Activated naive CD8-positive, alpha-beta T cell treated with anti-CD3 and anti-CD28 coated beads, Interleukin-2, amount 10 ng/mL, durations not matched to agents 7 days and 5 days (primary cell): Measurements from ENCODE around the gene LYPD4. TPM values are rescaled to one million over a fixed set of nuclear protein-coding genes. Genes with fewer than 3 reads are reported as not detected.
"Not testable (repeated sequence)": the region's sequence is repeated elsewhere in the genome, so short reads cannot be mapped to it uniquely, and the experiment has no call there.

ENCODE experiments used
- ATAC-seq: fragments of 150-1000 bp; cut with Tn5 transposase; one replicate; pipeline ENCODE4 v1.10.0; 2021; ENCODE audit warnings: low read depth, moderate library complexity
- POLR2A ChIA-PET: fragments of 350-600 bp; sonication (Branson Sonifier 250); formaldehyde crosslinking; loops from one replicate; lab custom pipeline; 2021; ENCODE audit warnings: antibody characterized with exemption; lab: Charles Lee
- DNase-seq: peaks from one replicate; pipeline ENCODE4 v3.0.0; 2021
- H3K27ac Mint-ChIP-seq: one replicate; pipeline ENCODE4 v1.8.0; 2022; ENCODE audit warnings: mild to moderate bottlenecking, mixed read lengths
- H3K27me3 Mint-ChIP-seq: one replicate; pipeline ENCODE4 v1.8.0; 2022; ENCODE audit warnings: mild to moderate bottlenecking, moderate library complexity, mixed read lengths
- H3K36me3 Mint-ChIP-seq: one replicate; pipeline ENCODE4 v1.8.0; 2021; ENCODE audit warnings: mild to moderate bottlenecking, mixed read lengths
- H3K4me1 Mint-ChIP-seq: one replicate; pipeline ENCODE4 v1.8.0; 2021; ENCODE audit warnings: mixed read lengths
- H3K4me3 Mint-ChIP-seq: one replicate; pipeline ENCODE4 v1.8.0; 2022; ENCODE audit warnings: mild to moderate bottlenecking, moderate library complexity, mixed read lengths
- H3K9me3 Mint-ChIP-seq: one replicate; pipeline ENCODE4 v1.8.0; 2021; ENCODE audit warnings: mixed read lengths
- total RNA-seq, 2 experiments: library from RNA; stranded (reverse); gene quantifications; one replicate each; pipeline ENCODE4 v1.2.3, GENCODE V29; 2021

LYPD4 gene
- total RNA-seq, 2 experiments from 2014 or later = not detected

- Mint-ChIP-seq H3K36me3 (peaks cover 27% of the 10 kb centered on the region), H3K4me1 (peaks cover 49% of the 10 kb centered on the region), H3K9me3 (no peaks in the 10 kb centered on the region), H3K27ac (peak within 1 kb of the TSS; percentile 97), H3K27me3 (no peaks in the 10 kb centered on the region), H3K4me3 (peak within 1 kb of the TSS; percentile 97)
- ATAC-seq (no peak), DNase-seq (peak; percentile 82)
- POLR2A ChIA-PET = interaction anchor here (0.9 to 12.0 kb wide), 10 partner anchors 9 to 63 kb away, joined by 3 to 314 read pairs (median 6); partner anchors contain the start of genes CD79A and RPS19
These were observed 38.3 kb upstream of the LYPD4 start, which contains the start of gene ARHGEF1 for GRCh38 chr19:41882568-41883462. Gene ARHGEF1 (plus strand): TSS chr19:41883184. CDS start chr19:41888083, 4,899 bp downstream.

- H3K36me3 Mint-ChIP-seq = peaks cover 14% of the 10 kb centered on the region
- ATAC-seq (no peak), DNase-seq (no peak)
- no peak overlapping the region for H3K4me3 Mint-ChIP-seq
- H3K9me3 Mint-ChIP-seq = no peaks in the 10 kb centered on the region
- no peaks in the 10 kb centered on the region for H3K27me3 Mint-ChIP-seq
- POLR2A ChIA-PET = no interaction called here
- peaks cover 56% of the 10 kb centered on the region for H3K4me1 Mint-ChIP-seq
- H3K27ac Mint-ChIP-seq = peak overlapping the region; percentile 77
These were observed 35.8 kb upstream of the LYPD4 start for GRCh38 chr19:41880329-41880708.

DNA sequence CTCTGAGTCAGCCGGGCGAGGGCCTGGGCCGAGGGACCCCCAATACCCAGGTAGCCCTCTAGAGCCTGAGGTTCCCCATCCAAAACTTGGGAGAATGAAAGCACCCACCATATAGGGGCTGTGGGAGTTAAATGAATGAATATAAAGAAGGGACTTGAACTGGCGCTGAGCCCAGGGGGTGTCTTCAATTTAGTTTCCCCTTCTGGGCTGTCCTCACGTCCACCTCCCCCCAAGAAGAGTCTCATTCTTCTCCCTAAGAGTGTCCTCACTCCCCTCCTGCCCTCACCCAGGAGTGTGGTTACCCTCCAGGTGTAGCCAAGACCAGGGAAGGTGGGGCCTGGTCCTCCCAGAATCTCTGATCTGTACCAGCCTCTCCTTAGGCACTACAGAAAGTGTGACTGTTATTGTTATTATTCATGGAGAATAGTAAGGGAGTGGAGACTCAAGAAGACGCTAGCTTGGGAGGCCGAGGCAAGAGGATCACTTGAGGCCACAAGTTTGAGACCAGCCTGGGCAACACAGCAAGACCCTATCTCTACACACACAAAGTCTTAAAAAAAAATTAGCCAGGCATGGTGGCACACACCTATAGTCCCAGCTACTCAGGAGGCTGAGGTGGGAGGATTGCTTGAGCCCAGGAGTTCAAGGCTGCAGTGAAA lies 35.3 kb upstream of the LYPD4 start:
- POLR2A ChIA-PET = no interaction called here
- no peaks in the 10 kb centered on the region for H3K27me3 Mint-ChIP-seq
- ATAC-seq (no peak), DNase-seq (no peak)
- peaks cover 54% of the 10 kb centered on the region for H3K4me1 Mint-ChIP-seq
- H3K4me3 Mint-ChIP-seq = no peak overlapping the region
- peaks cover 10% of the 10 kb centered on the region for H3K36me3 Mint-ChIP-seq
- H3K27ac Mint-ChIP-seq = peak overlapping the region; percentile 77
- H3K9me3 Mint-ChIP-seq = no peaks in the 10 kb centered on the region

- peaks cover 54% of the 10 kb centered on the region for H3K4me1 Mint-ChIP-seq
These were observed 34.6 kb upstream of the LYPD4 start for GRCh38 chr19:41879080-41879479.

GRCh38 chr19:41877916-41878905 lies 33.7 kb upstream of the LYPD4 start:
- H3K4me3 Mint-ChIP-seq = peak overlapping the region; percentile 76
- H3K27ac Mint-ChIP-seq = peak overlapping the region; percentile 98
- H3K36me3 Mint-ChIP-seq = peaks cover 4% of the 10 kb centered on the region
- no peak for ATAC-seq
- DNase-seq = no peak
- no peaks in the 10 kb centered on the region for H3K9me3 Mint-ChIP-seq
- peaks cover 56% of the 10 kb centered on the region for H3K4me1 Mint-ChIP-seq
- POLR2A ChIA-PET = interaction anchor here (0.8 to 9.6 kb wide), 6 partner anchors 9 to 79 kb away, joined by 3 to 314 read pairs (median 5); partner anchors contain the start of genes ARHGEF1 and RPS19
- H3K27me3 Mint-ChIP-seq = no peaks in the 10 kb centered on the region

More at GRCh38 chr19:41879080-41879479, 34.6 kb upstream of the LYPD4 start:
- ATAC-seq = no peak
- Mint-ChIP-seq H3K36me3 (peaks cover 9% of the 10 kb centered on the region), H3K9me3 (no peaks in the 10 kb centered on the region), H3K27ac (no peak overlapping the region), H3K27me3 (no peaks in the 10 kb centered on the region), H3K4me3 (no peak overlapping the region)
- POLR2A ChIA-PET = interaction anchor here (1.5 to 9.6 kb wide), 2 partner anchors 8 to 66 kb away, joined by 4 to 314 read pairs; partner anchors contain the start of gene ARHGEF1
- no peak for DNase-seq

DNA sequence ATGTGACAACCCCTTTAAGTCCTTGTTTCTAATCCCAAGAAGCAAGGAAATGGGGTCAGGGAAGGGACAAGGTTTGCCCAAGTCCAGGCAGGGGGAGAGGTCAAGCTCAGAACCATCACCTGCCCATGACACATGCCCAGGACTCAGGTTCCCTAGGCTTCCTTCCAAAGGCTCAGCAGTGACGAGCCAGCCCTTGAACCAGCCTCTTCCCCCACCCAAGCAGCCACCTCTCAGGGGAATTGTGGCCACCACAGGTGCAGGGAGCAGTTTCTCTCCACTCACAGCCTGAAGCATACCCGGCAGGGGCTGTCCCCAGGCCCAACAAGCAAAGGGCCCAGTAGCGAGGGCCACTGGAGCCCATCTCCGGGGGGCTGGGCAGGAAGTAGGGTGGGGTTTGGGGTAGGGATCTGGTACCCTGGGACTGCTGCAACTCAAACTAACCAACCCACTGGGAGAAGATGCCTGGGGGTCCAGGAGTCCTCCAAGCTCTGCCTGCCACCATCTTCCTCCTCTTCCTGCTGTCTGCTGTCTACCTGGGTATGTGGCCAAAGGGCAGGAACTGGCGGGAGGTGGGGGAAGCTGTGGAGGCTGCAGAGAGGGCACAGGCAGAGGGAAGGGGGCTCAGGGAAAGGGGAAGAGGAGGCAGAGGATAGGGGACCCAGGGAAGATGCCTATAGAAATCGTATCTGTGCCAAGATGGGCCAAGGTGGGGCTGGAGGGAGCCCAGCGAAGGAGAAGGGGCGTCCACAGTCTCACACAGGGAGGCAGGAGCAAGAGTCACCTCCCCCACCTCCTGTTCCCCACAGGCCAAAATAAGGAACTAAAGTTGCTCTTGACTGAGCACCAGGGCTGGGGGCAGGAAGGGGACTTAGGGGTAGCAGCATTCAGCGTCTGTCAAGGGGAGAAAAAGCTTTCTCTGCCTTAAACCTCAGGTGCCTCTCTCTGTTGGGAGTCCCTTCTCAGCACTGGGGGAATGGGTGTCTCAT lies 32.7 kb upstream of the LYPD4 start, which contains the start of gene CD79A:
CD79A (plus strand) TSS at position 433 of the 986 bp plus-strand sequence; CDS start at position 459, 26 bp downstream.
- H3K4me1 Mint-ChIP-seq = peaks cover 59% of the 10 kb centered on the region
- POLR2A ChIA-PET = interaction anchor here (0.8 to 9.6 kb wide), 7 partner anchors 10 to 80 kb away, joined by 3 to 314 read pairs (median 5); partner anchors contain the start of genes ARHGEF1 and RPS19
- H3K4me3 Mint-ChIP-seq = peak within 1 kb of the TSS; percentile 76
- DNase-seq (no peak), ATAC-seq (no peak)
- H3K27me3 Mint-ChIP-seq = no peaks in the 10 kb centered on the region
- no peaks in the 10 kb centered on the region for H3K9me3 Mint-ChIP-seq
- peaks cover 1% of the 10 kb centered on the region for H3K36me3 Mint-ChIP-seq
- H3K27ac Mint-ChIP-seq = peak within 1 kb of the TSS; percentile 98

GRCh38 chr19:41875973-41876372 lies 31.5 kb upstream of the LYPD4 start:
- not testable (repeated sequence) for DNase-seq, H3K36me3 Mint-ChIP-seq, ATAC-seq, H3K9me3 Mint-ChIP-seq, H3K27me3 Mint-ChIP-seq
- peak overlapping the region; percentile 81 for H3K4me3 Mint-ChIP-seq
- peaks cover 63% of the 10 kb centered on the region for H3K4me1 Mint-ChIP-seq
- peak overlapping the region; percentile 98 for H3K27ac Mint-ChIP-seq
- POLR2A ChIA-PET = interaction anchor here (1.2 to 9.6 kb wide), 6 partner anchors 11 to 70 kb away, joined by 4 to 314 read pairs (median 24); partner anchors contain the start of genes ARHGEF1 and RPS19

DNA sequence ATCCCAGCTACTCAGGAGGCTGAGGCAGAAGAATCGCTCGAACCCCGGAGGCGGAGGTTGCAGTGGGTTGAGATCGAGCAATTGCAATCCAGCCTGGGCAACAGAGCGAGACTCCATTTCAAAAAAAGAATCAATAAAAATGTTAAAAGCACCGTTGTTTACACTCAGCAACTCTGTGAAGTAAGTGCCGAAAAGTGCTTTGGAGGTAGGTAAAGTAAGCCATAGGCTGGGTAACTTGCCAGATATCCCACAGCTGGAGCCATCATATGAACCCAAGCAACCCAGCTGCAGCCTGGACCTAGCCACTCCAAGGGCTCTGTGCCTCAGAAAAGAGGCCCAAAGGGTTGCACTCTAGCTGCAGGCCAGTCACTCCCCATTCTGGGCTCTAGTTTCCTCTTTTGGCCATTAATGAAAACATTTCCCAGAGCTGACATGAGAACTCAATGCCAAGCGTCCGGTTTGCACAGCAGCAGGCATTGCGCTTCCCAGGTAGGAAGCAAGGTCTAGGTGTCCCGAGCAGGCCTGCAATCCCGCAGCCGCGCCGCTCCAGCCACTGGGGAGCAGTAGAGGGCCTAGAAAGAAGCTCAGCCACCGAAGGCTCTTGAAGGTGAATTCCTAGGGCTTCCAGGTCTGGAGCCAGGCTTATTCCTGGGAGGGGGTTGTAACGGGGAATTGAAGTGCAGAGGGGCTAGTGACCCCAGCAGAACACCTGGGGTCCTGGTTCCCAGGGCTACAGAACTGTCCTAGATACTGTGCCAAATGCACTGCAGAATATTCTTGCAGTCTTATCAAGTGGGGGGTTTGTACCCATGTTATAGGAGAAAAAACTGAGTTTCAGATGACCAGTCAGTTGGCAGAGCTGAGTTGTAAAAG lies 28.5 kb upstream of the LYPD4 start:
- H3K9me3 Mint-ChIP-seq = no peaks in the 10 kb centered on the region
- no peak for ATAC-seq
- H3K4me3 Mint-ChIP-seq = peak overlapping the region; percentile 60
- peak; percentile 78 for DNase-seq
- H3K4me1 Mint-ChIP-seq = peaks cover 67% of the 10 kb centered on the region
- H3K27me3 Mint-ChIP-seq = no peaks in the 10 kb centered on the region
- peak overlapping the region; percentile 87 for H3K27ac Mint-ChIP-seq
- peaks cover 20% of the 10 kb centered on the region for H3K36me3 Mint-ChIP-seq
- POLR2A ChIA-PET = interaction anchor here (0.7 to 9.6 kb wide), 15 partner anchors 9 to 85 kb away, joined by 3 to 314 read pairs (median 7); partner anchors contain the start of genes ARHGEF1, ERFL, RABAC1 and RPS19

- peaks cover 22% of the 10 kb centered on the region for H3K36me3 Mint-ChIP-seq
- H3K27ac Mint-ChIP-seq = peak overlapping the region; percentile 87
- DNase-seq (no peak), ATAC-seq (no peak)
- POLR2A ChIA-PET = interaction anchor here (0.7 to 9.6 kb wide), 12 partner anchors 9 to 85 kb away, joined by 3 to 314 read pairs (median 13); partner anchors contain the start of genes ARHGEF1, ERFL, RABAC1 and RPS19
- H3K27me3 Mint-ChIP-seq = no peaks in the 10 kb centered on the region
- H3K4me3 Mint-ChIP-seq = peak overlapping the region; percentile 60
- H3K9me3 Mint-ChIP-seq = no peaks in the 10 kb centered on the region
- H3K4me1 Mint-ChIP-seq = peaks cover 65% of the 10 kb centered on the region
These were observed 27.9 kb upstream of the LYPD4 start for GRCh38 chr19:41872384-41872774.

DNA sequence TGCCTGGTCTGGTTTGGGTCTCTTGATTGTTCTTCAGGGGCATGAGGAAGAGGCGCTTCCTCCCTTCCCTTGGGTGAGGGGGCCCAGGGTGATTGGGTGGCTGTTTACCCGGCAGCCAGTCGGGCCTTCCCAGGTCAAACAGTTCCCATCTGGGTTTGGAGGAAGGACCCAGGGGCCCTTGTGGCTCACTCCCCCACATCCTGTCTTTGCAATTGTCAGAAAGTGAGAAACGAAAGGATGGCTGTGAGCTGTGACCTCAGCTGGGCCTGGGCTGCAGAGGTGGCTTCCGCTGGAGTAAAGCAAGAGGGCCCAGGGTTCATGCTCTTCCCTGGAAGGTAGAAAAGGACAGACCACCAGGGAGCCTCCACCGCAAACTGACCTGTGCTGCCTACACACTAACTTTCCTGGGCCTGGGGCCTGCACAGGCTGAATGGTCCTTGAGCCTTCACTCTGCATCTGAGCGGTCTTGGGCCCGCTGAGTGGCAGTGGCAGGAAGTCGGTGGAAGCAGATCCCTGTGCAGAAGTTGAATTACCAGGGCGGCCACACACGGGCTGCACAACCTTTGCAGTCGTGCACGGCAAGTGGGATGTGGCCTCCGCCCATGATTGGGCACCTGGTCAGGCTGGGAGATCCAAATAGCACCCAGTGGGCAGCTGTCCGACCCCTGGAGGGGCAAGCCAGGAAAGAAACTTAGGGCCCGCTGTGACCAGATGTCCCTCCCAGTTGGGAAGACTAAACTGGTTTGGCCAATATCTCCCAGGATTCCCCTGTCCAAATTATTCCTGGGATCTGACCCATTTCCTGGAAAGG lies 27.3 kb upstream of the LYPD4 start:
- POLR2A ChIA-PET = interaction anchor here (0.8 to 9.6 kb wide), 11 partner anchors 8 to 86 kb away, joined by 3 to 314 read pairs (median 18); partner anchors contain the start of genes ARHGEF1, ERFL, RABAC1 and RPS19
- peak; percentile 65 for ATAC-seq

More for the DNA sequence above, 27.3 kb upstream of the LYPD4 start:
- Mint-ChIP-seq H3K27ac (peak overlapping the region; percentile 87), H3K27me3 (no peaks in the 10 kb centered on the region), H3K4me1 (peaks cover 61% of the 10 kb centered on the region), H3K4me3 (peak overlapping the region; percentile 73), H3K36me3 (peaks cover 22% of the 10 kb centered on the region), H3K9me3 (no peaks in the 10 kb centered on the region)
- peak; percentile 77 for DNase-seq
